Psoas muscle (tissue), 8 donors: ENCODE results near the gene CHPF2. TPM values are rescaled to one million over a fixed set of nuclear protein-coding genes. Genes with fewer than 3 reads are reported as not detected.

Experiments
- ATAC-seq, 4 donors: fragments of 200-7000 bp; cut with Tn5 transposase; one replicate each; pipeline ENCODE4 v1.9.1; 2020; ENCODE audit warnings: moderate library complexity in 3 of 4, mild to moderate bottlenecking in 2 of 4
- DNase-seq, 2 donors: peaks; one replicate each; pipeline ENCODE4 v3.0.0-alpha.2; 2020
- H3K27ac ChIP-seq: fragments of 200-600 bp; one replicate; pipeline ENCODE4 v1.8.0; 2022
- H3K27me3 ChIP-seq, 3 donors: fragments of 200-600 bp in 1 of 3; one replicate each; pipeline versions ENCODE4 v1.6.1 to v1.8.0; 2013 to 2022; ENCODE audit warnings: low read length in 2 of 3, mild to moderate bottlenecking in 2 of 3, moderate library complexity in 1 of 3; ENCODE audit not compliant: insufficient read depth in 3 of 3
- H3K36me3 ChIP-seq, 2 donors: fragments of 200-600 bp in 1 of 2; one replicate each; pipeline versions ENCODE4 v1.6.1 to v1.8.0; 2013 to 2022; ENCODE audit warnings: low read depth in 1 of 2, mild to moderate bottlenecking in 1 of 2, moderate library complexity in 1 of 2; ENCODE audit not compliant: insufficient read depth in 1 of 2
- H3K4me1 ChIP-seq: fragments of 200-600 bp; one replicate; pipeline ENCODE4 v1.8.0; 2022
- H3K4me3 ChIP-seq: fragments of 200-600 bp; one replicate; pipeline ENCODE4 v1.8.0; 2022; ENCODE audit warnings: mild to moderate bottlenecking
- H3K9me3 ChIP-seq: fragments of 200-600 bp; one replicate; pipeline ENCODE4 v1.8.0; 2022
- CTCF ChIP-seq: fragments of 200-600 bp; IDR thresholded peaks from one replicate; pipeline ENCODE4 v1.8.0; 2022; ENCODE audit warnings: antibody characterized with exemption
- WGBS, 3 donors: extraction: QIAGEN DNeasy Blood & Tissue Kit; methylation state at CpG; one replicate each; pipeline versions ENCODE4 v1.1.6 to v1.1.7; 2013; 5-methylcytosine and 5-hydroxymethylcytosine counted together
- intact Hi-C, 2 donors: fragments of 100-400 bp; cut with DNase I; formaldehyde crosslinking; loops; one replicate each; pipeline versions ENCODE4 v1.11.0 to v1.14.2; 2022
- polyA plus RNA-seq, 3 donors: library from polyadenylated mRNA; stranded (reverse); fragments of 200-250 nt; gene quantifications; one replicate each; pipeline ENCODE4 v1.2.3, GENCODE V29; 2013
- total RNA-seq, 4 donors: library from RNA; stranded (reverse); fragmentation: NEBNext Ultra II Directional in 2 of 4; extraction: Animal tissue kit (Norgen Biotek cat#: 25700) in 2 of 4; gene quantifications; one replicate each; pipeline versions ENCODE4 v1.2.1 to v1.2.4, GENCODE V29; 2021 to 2023
- donor health status: healthy with polysubstance abuse.
- donor health status: DM: no; HTN: no; CAD: no; lungs with moderate emphysema.
- donor health status: Bipolar disorder and iron deficiency.
- donor health status: healthy.
- donor health status: DM: yes; HTN: yes; CAD: no.
- donor health status: DM: no; HTN: no; CAD: no.
- donor health status: DM: no; HTN: no; CAD: no.
- donor health status: DM: yes; HTN: yes; CAD: no.

CHPF2 gene
- total and polyA plus RNA-seq, 7 donors = 5.3 to 19.8 (median 10.1) TPM

GRCh38 chr7:151238190-151238810 lies 6.0 kb downstream of the CHPF2 start:
- no peak for DNase-seq
- H3K36me3 ChIP-seq = peaks cover 7 to 87% of the 10 kb centered on the region in 2 donors

GRCh38 chr7:151238924-151239836 lies 6.9 kb downstream of the CHPF2 start:
- H3K4me3 ChIP-seq = no peak overlapping the region
- peaks cover 34% of the 10 kb centered on the region for H3K4me1 ChIP-seq
- WGBS, 3 donors = 83 to 88% (median 84%) methylated on average over 25 of the region's 25 CpGs
- H3K27ac ChIP-seq = no peak overlapping the region
- no peak for TF ChIP-seq CTCF
- H3K9me3 ChIP-seq = no peaks in the 10 kb centered on the region
- peaks cover 7 to 95% of the 10 kb centered on the region in 2 donors for H3K36me3 ChIP-seq
- intact Hi-C loops = no loop called here
- no peaks in the 10 kb centered on the region for H3K27me3 ChIP-seq
- no peak for ATAC-seq
- DNase-seq = no peak

More at GRCh38 chr7:151238190-151238810, 6.0 kb downstream of the CHPF2 start:
- WGBS, 3 donors = 73 to 78% (median 76%) methylated on average over 13 to 17 of the region's 17 CpGs
- ATAC-seq = no peak
- Histone ChIP-seq H3K9me3 (no peaks in the 10 kb centered on the region), H3K27ac (peak overlapping the region; percentile 78), H3K4me3 (no peak overlapping the region), H3K27me3 (no peaks in the 10 kb centered on the region), H3K4me1 (peaks cover 34% of the 10 kb centered on the region)
- intact Hi-C loops = no loop called here
- TF ChIP-seq CTCF = no peak

GRCh38 chr7:151239837-151240459 lies 7.7 kb downstream of the CHPF2 start:
- DNase-seq (no peak), ATAC-seq (no peak)
- H3K4me3 ChIP-seq = no peak overlapping the region
- no peaks in the 10 kb centered on the region for H3K27me3 ChIP-seq
- H3K36me3 ChIP-seq = peaks cover 6 to 91% of the 10 kb centered on the region in 2 donors
- H3K9me3 ChIP-seq = no peaks in the 10 kb centered on the region
- intact Hi-C loops = loop anchor here (5.0 kb wide), 3 partner anchors 48 to 118 kb away; no protein-coding TSS in a partner anchor
- no peak for TF ChIP-seq CTCF
- 57 to 63% (median 57%) methylated on average over 11 of the region's 11 CpGs for WGBS, 3 donors
- H3K27ac ChIP-seq = no peak overlapping the region
- H3K4me1 ChIP-seq = peaks cover 39% of the 10 kb centered on the region

- H3K4me1 ChIP-seq = peaks cover 45% of the 10 kb centered on the region
- DNase-seq = no peak
- WGBS, 3 donors = 59 to 70% (median 64%) methylated on average over 4 of the region's 4 CpGs
- intact Hi-C loops = loop anchor here (5.0 kb wide), 3 partner anchors 48 to 118 kb away; no protein-coding TSS in a partner anchor
- no peaks in the 10 kb centered on the region for H3K9me3 ChIP-seq
- H3K4me3 ChIP-seq = no peak overlapping the region
- TF ChIP-seq CTCF = no peak
- H3K27ac ChIP-seq = peak overlapping the region; percentile 42
- no peaks in the 10 kb centered on the region for H3K27me3 ChIP-seq
- peaks cover 0 to 85% of the 10 kb centered on the region in 2 donors for H3K36me3 ChIP-seq
- ATAC-seq = no peak
These were observed 8.3 kb downstream of the CHPF2 start for GRCh38 chr7:151240536-151240935.
